Body of pancreas (tissue), 4 donors: ENCODE data around the gene ZNF69.

ENCODE experiments used
- CTCF ChIP-seq, 7 experiments: fragments of 450-650 bp in 4 of 7; fragments of 200-600 bp in 3 of 7; sonication (generic) in 3 of 7; IDR thresholded peaks; one replicate each; pipeline ENCODE4 v1.5.1; 2016 to 2019; ENCODE audit warnings: antibody characterized with exemption in 7 of 7
- POLR2A ChIP-seq, 3 donors: fragments of 450-650 bp; IDR thresholded peaks; one replicate each; pipeline ENCODE4 v1.6.1; 2016; ENCODE audit warnings: antibody characterized with exemption in 3 of 3, mild to moderate bottlenecking in 2 of 3

GRCh38 chr19:11856596-11857250 lies 30.9 kb upstream of the ZNF69 start:
- no peak for TF ChIP-seq CTCF (IDR thresholded peaks at IDR 0.05)
- no peak for TF ChIP-seq POLR2A (IDR thresholded peaks at IDR 0.05)
